Breast epithelium (tissue), 3 donors: ENCODE results near the gene THOP1.

ENCODE experiments used
- CTCF ChIP-seq, 3 donors: fragments of 450-650 bp; IDR thresholded peaks; one replicate each; pipeline ENCODE4 v1.5.1; 2016 to 2017; ENCODE audit warnings: antibody characterized with exemption in 3 of 3, mild to moderate bottlenecking in 3 of 3, moderate library complexity in 3 of 3
- POLR2A ChIP-seq: fragments of 450-650 bp; IDR thresholded peaks from one replicate; pipeline ENCODE4 v1.6.1; 2016; ENCODE audit warnings: antibody characterized with exemption, mild to moderate bottlenecking, moderate library complexity
- POLR2AphosphoS5 ChIP-seq, 3 donors: sonication (generic); formaldehyde crosslinking; IDR thresholded peaks; one replicate each; pipeline ENCODE4 v1.6.1; 2017; ENCODE audit warnings: antibody characterized with exemption in 3 of 3

DNA sequence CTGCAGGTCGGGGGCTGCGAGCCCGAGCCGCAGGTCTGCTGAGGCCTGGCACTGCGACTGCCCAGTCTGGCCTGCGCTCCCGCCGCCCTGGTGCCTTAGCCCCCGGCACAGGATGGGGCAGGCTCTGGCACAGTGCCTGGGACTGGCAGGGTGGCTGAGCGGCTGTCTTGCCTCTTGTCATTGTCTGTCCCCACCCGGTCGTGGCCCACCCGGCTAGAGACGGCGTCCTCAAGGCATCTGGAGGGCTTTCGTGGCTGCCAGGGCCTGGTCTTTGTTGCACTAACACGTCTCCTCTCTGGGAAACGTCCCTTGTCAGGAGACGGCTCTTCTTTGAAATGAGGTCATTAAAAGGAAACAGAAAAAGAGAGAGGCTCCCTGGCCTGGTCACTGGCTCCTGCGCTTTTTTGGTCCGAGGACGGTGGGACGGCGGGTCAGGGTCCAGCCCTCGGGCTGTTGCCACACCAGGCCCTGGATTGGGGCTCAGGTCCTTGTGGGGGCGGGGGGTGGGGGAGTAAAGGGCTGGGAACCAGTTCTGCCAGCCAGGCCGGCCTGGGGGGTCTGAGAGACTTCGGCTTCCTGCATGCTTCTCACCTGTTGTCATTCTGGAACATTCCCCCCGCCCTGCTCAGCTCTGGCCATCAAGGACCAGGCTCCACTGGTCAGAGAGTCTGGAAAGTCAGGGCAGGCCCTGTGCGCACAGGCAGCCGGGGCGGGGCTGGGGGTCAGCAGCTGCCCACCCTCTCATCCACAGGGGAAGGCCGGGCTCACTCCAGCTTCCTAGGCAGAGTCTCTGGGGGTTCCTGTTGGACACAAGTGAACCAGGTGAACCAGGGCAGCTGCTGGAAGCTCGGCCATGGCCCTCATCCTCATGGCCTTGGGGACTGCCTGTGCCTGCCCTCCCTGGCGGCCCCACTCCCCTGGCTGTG, 28.2 kb downstream of the THOP1 start:
- TF ChIP-seq CTCF (IDR thresholded peaks at IDR 0.05) (no peak), POLR2A (no peak), POLR2AphosphoS5 (IDR thresholded peaks at IDR 0.05) (no peak)
